Colonic mucosa (tissue), 4 donors: Measurements from ENCODE around the gene FAM8A1. TPM values are rescaled to one million over a fixed set of nuclear protein-coding genes. Genes with fewer than 3 reads are reported as not detected.

ENCODE experiments used
- DNase-seq: peaks from one replicate; pipeline ENCODE4 v3.0.0-alpha.2; 2020
- H3K27ac ChIP-seq: fragments of 200-600 bp; one replicate; pipeline ENCODE4 v1.8.0; 2021
- H3K27me3 ChIP-seq: fragments of 200-600 bp; one replicate; pipeline ENCODE4 v1.8.0; 2021
- H3K36me3 ChIP-seq: fragments of 200-600 bp; one replicate; pipeline ENCODE4 v1.8.0; 2021
- H3K4me1 ChIP-seq: fragments of 200-600 bp; one replicate; pipeline ENCODE4 v1.8.0; 2021; ENCODE audit warnings: mild to moderate bottlenecking
- H3K4me3 ChIP-seq: fragments of 200-600 bp; one replicate; pipeline ENCODE4 v1.8.0; 2021
- H3K9ac ChIP-seq, 2 donors: one replicate each; pipeline ENCODE4 v1.7.0; 2013; ENCODE audit warnings: control low read depth in 2 of 2, low read depth in 2 of 2, low read length in 2 of 2
- H3K9me3 ChIP-seq: fragments of 200-600 bp; one replicate; pipeline ENCODE4 v1.8.0; 2021
- intact Hi-C: fragments of 100-400 bp; cut with DNase I; formaldehyde crosslinking; loops from one replicate; pipeline ENCODE4 v1.14.1; 2022
- total RNA-seq, 2 donors: library from RNA; stranded (reverse); fragmentation: NEBNext Ultra II Directional in 1 of 2; extraction: Animal tissue kit (Norgen Biotek cat#: 25700) in 1 of 2; gene quantifications; one replicate each; pipeline ENCODE4 v1.2.1, GENCODE V29; 2021
- TF ChIP-seq, protein P1 (sequence below): fragments of 200-600 bp; IDR thresholded peaks from one replicate; pipeline ENCODE4 v1.8.0; 2022; ENCODE audit warnings: antibody characterized with exemption, mild to moderate bottlenecking
- donor health status: healthy.
- donor health status: DM: no; HTN: no; CAD: no.
- donor health status: DM: no; HTN: no; CAD: no.

FAM8A1 gene
- total RNA-seq, 2 donors from 2014 or later, result 23.6 to 47.9 TPM

DNA sequence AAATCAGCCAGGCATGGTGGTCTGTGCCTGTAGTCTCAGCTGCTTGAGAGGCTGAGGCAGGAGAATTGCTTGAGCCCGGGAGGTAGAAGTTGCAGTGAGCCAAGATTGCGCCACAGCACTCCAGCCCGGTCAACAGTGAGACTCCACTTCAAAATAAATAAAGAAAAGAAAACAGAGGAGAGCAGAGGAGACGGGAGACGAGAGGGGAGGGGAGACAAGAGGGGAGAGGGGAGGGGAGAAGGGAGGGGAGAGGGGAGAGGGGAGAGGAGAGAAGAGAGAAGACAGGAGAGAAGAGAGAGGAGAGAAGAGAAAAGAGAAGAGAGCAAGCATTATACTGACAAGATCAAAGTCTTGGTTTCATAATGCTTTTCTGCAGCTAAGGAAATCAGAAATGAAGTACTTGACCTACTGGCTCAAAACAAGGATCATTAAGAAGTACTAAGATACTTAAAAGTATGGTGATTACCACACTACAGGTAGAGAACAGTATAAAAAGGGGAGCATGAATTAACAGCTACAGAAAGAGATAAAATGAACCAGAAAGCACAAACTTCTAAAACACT, 30.5 kb downstream of the FAM8A1 start:
- intact Hi-C loops, result no loop called here
- Histone ChIP-seq H3K9ac (no peak overlapping the region), H3K4me3 (no peak overlapping the region), H3K9me3 (no peaks in the 10 kb centered on the region), H3K27me3 (no peaks in the 10 kb centered on the region), H3K27ac (peak overlapping the region; percentile 23), H3K36me3 (peaks cover 13% of the 10 kb centered on the region), H3K4me1 (no peaks in the 10 kb centered on the region)
- TF ChIP-seq, protein P1, sequence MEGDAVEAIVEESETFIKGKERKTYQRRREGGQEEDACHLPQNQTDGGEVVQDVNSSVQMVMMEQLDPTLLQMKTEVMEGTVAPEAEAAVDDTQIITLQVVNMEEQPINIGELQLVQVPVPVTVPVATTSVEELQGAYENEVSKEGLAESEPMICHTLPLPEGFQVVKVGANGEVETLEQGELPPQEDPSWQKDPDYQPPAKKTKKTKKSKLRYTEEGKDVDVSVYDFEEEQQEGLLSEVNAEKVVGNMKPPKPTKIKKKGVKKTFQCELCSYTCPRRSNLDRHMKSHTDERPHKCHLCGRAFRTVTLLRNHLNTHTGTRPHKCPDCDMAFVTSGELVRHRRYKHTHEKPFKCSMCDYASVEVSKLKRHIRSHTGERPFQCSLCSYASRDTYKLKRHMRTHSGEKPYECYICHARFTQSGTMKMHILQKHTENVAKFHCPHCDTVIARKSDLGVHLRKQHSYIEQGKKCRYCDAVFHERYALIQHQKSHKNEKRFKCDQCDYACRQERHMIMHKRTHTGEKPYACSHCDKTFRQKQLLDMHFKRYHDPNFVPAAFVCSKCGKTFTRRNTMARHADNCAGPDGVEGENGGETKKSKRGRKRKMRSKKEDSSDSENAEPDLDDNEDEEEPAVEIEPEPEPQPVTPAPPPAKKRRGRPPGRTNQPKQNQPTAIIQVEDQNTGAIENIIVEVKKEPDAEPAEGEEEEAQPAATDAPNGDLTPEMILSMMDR, result no peak
- DNase-seq, result peak; percentile 22

DNA sequence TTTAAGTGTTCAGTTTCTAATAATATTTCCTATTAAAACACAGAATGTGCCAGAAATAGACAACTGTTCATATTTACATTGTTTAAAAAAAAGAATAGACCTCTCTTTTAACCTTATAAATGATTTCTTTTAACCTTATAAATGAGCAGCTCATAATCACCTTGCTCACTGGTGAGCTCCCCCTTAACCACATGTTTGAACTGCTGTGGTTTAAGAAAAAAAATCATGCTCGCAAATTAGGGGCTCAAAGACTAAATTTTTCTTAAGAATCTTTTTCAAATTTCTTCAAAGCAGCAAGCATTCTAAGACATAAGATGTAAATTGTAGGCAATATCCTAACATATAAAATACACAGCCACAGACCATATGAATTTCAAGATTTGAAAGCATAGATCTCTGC, 32.8 kb downstream of the FAM8A1 start:
- no peak overlapping the region for H3K27ac ChIP-seq
- TF ChIP-seq, protein P1, result no peak
- DNase-seq, result no peak
- H3K4me3 ChIP-seq, result no peak overlapping the region
- H3K36me3 ChIP-seq, result no peaks in the 10 kb centered on the region
- no peaks in the 10 kb centered on the region for H3K9me3 ChIP-seq
- intact Hi-C loops, result no loop called here
- no peaks in the 10 kb centered on the region for H3K27me3 ChIP-seq
- H3K4me1 ChIP-seq, result no peaks in the 10 kb centered on the region
- no peak overlapping the region for H3K9ac ChIP-seq

DNA sequence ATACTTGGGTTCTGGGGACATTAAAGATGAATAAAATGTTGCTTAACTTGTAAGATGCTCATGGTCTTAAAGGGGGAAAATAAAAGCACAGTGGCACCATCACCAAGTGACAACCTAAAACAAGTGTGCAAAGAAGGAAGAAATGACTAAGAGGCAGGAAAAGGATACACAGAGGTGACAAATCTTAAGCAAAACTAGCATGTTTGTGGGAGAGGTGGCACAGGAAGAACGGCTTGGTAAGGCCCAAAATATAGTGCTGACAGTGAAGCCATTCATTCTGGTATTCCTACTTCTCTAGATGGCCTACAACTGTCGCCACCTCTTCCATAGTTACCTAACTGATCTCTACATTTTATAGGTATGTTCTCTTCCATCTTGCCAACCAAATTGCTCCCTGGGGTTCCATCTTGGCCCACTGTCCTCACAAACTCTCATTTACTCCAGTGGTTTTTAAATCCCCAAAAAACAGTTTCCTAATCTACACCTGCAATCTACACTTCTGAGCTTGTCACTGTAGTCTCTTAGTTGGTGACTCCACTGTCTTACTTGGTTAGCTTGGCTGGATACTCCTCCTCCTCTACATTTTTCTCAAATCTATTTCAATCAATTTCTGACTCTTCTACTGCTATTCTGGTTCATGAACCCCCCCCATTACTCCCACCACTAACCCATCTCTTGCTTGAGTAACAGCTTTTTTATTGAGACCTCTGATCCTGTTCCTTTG, 33.5 kb downstream of the FAM8A1 start:
- no peaks in the 10 kb centered on the region for H3K27me3 ChIP-seq
- no peak overlapping the region for H3K4me3 ChIP-seq
- no peak overlapping the region for H3K27ac ChIP-seq
- H3K9me3 ChIP-seq, result no peaks in the 10 kb centered on the region
- TF ChIP-seq, protein P1, result no peak
- no peak overlapping the region for H3K9ac ChIP-seq
- intact Hi-C loops, result no loop called here
- DNase-seq, result no peak
- no peaks in the 10 kb centered on the region for H3K4me1 ChIP-seq
- no peaks in the 10 kb centered on the region for H3K36me3 ChIP-seq

DNA sequence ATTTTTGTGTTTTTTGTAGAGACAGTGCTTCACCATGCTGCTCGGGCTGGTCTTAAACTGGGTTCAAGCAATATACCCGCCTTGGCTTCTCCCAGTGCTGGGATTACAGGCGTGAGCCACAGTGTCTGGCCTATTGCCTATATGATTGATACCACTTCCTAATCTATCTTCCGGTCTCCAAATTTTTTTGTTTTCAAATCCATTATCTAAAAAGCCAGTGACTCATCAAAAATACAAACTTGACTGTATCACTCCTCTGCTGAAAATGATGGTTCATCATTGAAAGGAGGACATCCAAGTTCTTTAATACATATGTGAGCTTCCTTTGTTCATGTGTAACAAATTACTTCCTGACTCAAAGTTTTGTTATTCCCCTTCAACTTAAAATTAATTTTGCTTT, 35.5 kb downstream of the FAM8A1 start:
- TF ChIP-seq, protein P1, result no peak
- H3K9ac ChIP-seq, result no peak overlapping the region
- no peak overlapping the region for H3K4me3 ChIP-seq
- no peaks in the 10 kb centered on the region for H3K9me3 ChIP-seq
- no peak for DNase-seq
- no peaks in the 10 kb centered on the region for H3K27me3 ChIP-seq
- H3K27ac ChIP-seq, result no peak overlapping the region
- no peaks in the 10 kb centered on the region for H3K4me1 ChIP-seq
- intact Hi-C loops, result no loop called here
- H3K36me3 ChIP-seq, result no peaks in the 10 kb centered on the region

DNA sequence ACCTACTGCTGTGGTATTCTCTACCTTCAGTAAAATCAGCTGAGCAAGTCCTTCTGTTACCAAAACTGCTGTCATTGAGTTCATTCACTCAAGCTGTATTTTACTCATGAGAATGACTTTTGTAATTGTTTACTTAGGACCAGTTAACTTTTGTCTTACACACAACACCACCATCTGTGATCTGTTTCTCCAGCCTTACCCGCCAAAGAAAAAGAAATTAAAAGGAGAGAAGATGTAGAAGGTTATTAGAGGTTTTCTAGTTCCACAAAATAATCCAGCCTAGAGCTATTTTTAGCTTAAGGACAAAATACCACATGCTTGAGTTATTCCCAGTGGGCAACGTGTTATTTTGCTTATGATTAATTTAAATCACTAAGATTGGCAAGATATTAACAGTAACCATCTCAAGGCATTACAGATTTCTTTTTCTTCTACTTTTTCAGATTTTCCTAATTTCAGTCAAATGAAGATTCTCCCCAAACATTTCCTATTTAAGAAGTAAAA, 38.2 kb downstream of the FAM8A1 start:
- TF ChIP-seq, protein P1, result no peak

More for the DNA sequence above, 38.2 kb downstream of the FAM8A1 start:
- no peaks in the 10 kb centered on the region for H3K4me1 ChIP-seq
- H3K9ac ChIP-seq, result no peak overlapping the region
- H3K36me3 ChIP-seq, result peaks cover 3% of the 10 kb centered on the region
- H3K4me3 ChIP-seq, result no peak overlapping the region
- no peak overlapping the region for H3K27ac ChIP-seq
- H3K27me3 ChIP-seq, result no peaks in the 10 kb centered on the region
- no peaks in the 10 kb centered on the region for H3K9me3 ChIP-seq
- DNase-seq, result no peak
- intact Hi-C loops, result no loop called here
